GM08714 (cell line): Measurements from ENCODE around the gene EPB41L5.
A peak's percentile ranks its signal among the peaks of the same experiment; 100 is the strongest.

Experiments
- H3K4me3 ChIP-seq: fragments of 200-500 bp; sonication (Bioruptor generic); 2 replicates; pipeline ENCODE4 v1.5.1; 2014; ENCODE audit warnings: mild to moderate bottlenecking, low read length, inconsistent platforms
- ZNF274 ChIP-seq: IDR thresholded peaks from 2 replicates; pipeline ENCODE4 v1.6.1; 2012; ENCODE audit warnings: mild to moderate bottlenecking, low read depth, low read length

The EPB41L5 gene

GRCh38 chr2:120208381-120209353 is 195.8 kb downstream of the EPB41L5 start:
- no peak overlapping the region for H3K4me3 ChIP-seq
- TF ChIP-seq ZNF274, result no peak

GRCh38 chr2:120209427-120210269 is 196.8 kb downstream of the EPB41L5 start:
- no peak overlapping the region for H3K4me3 ChIP-seq
- TF ChIP-seq ZNF274, result no peak

- no peak for TF ChIP-seq ZNF274
- H3K4me3 ChIP-seq, result no peak overlapping the region
Observed at GRCh38 chr2:120210270-120210693, 197.4 kb downstream of the EPB41L5 start.

- no peak for TF ChIP-seq ZNF274
- no peak overlapping the region for H3K4me3 ChIP-seq
Observed at GRCh38 chr2:120218181-120218580, 205.3 kb downstream of the EPB41L5 start.

GRCh38 chr2:120219291-120219690 is 206.4 kb downstream of the EPB41L5 start:
- TF ChIP-seq ZNF274, result no peak
- no peak overlapping the region for H3K4me3 ChIP-seq

GRCh38 chr2:120219766-120220165 is 206.9 kb downstream of the EPB41L5 start:
- no peak for TF ChIP-seq ZNF274
- no peak overlapping the region for H3K4me3 ChIP-seq

- TF ChIP-seq ZNF274, result no peak
- no peak overlapping the region for H3K4me3 ChIP-seq
Observed at GRCh38 chr2:120220756-120221155, 207.9 kb downstream of the EPB41L5 start.

- no peak for TF ChIP-seq ZNF274
- H3K4me3 ChIP-seq, result peak overlapping the region; percentile 58; the same call in 1 of the 2 replicates
Observed at GRCh38 chr2:120221616-120222015, 208.7 kb downstream of the EPB41L5 start.

- no peak for TF ChIP-seq ZNF274
- H3K4me3 ChIP-seq, result peak overlapping the region; percentile 58; the same call in 1 of the 2 replicates
Observed at GRCh38 chr2:120222186-120223033, 209.5 kb downstream of the EPB41L5 start.

GRCh38 chr2:120223034-120223912 is 210.4 kb downstream of the EPB41L5 start, which contains the start of gene TMEM185B:
TSS of gene TMEM185B (minus strand) at chr2:120223400. CDS start at chr2:120222976, 424 bp downstream.
- H3K4me3 ChIP-seq, result peak within 1 kb of the TSS; percentile 58; the same call in 1 of the 2 replicates
- no peak for TF ChIP-seq ZNF274

- no peak for TF ChIP-seq ZNF274
- H3K4me3 ChIP-seq, result peak overlapping the region; percentile 58; the same call in 1 of the 2 replicates
Observed at GRCh38 chr2:120224256-120224655, 211.4 kb downstream of the EPB41L5 start.

- TF ChIP-seq ZNF274, result no peak
- no peak overlapping the region for H3K4me3 ChIP-seq
Observed at GRCh38 chr2:120224735-120225548, 212.1 kb downstream of the EPB41L5 start.
